K562 (cell line): ENCODE results near the gene GUCY1A1. TPM values are rescaled to one million over a fixed set of nuclear protein-coding genes. Genes with fewer than 3 reads are reported as not detected.

Experiments used
- ATAC-seq: fragments of 200-7000 bp; cut with Tn5 transposase; 3 replicates; pipeline ENCODE4 v1.9.1; 2020; ENCODE audit warnings: moderate library complexity
- BruUV-seq: library from RNA; stranded (reverse); fragments of 400-500 nt; replicated peaks from 2 replicates; lab custom pipeline; 2021; lab: Mats Ljungman, UMichigan
- CTCF ChIA-PET: fragments of 300-600 bp; formaldehyde crosslinking; extraction: SDS; loops from one replicate; lab custom pipeline; 2021; ENCODE audit warnings: low intra/inter-chr PET ratio; lab: Yijun Ruan, JAX
- POLR2A ChIA-PET: fragments of 300-600, 350-650 bp; sonication (Branson Sonifier 250); formaldehyde crosslinking; extraction: SDS; loops from one replicate; lab custom pipeline; 2021; ENCODE audit warnings: antibody characterized with exemption, inconsistent platforms; lab: Yijun Ruan, JAX
- DNase-seq, 4 experiments: peaks; one replicate each; pipeline versions ENCODE4 v3.0.0 to v3.0.0-alpha.2; 2011 to 2018; ENCODE audit warnings: low spot score in 3 of 4, mixed read lengths in 3 of 4; ENCODE audit errors: extremely low read depth in 1 of 4
- FAIRE-seq: peaks from 2 replicates; lab custom pipeline; 2011; peaks lifted over from hg19 to GRCh38; lab: Jason Lieb, UNC
- H2AFZ ChIP-seq: 2 replicates; pipeline ENCODE4 v1.6.0; 2011; ENCODE audit warnings: low read depth, low read length, control low read depth, inconsistent platforms
- H3K27ac ChIP-seq: fragments of 200-600 bp; 3 replicates; pipeline ENCODE4 v1.8.0; 2011; ENCODE audit warnings: low read depth, mild to moderate bottlenecking, control low read depth, inconsistent platforms, low read length, moderate library complexity, mixed read lengths; ENCODE audit errors: extremely low read depth
- H3K27me3 ChIP-seq, 2 experiments: fragments of 300-600 bp in 1 of 2; 2 replicates in 1 of 2; 3 replicates in 1 of 2; pipeline versions ENCODE4 v1.6.0 to v1.8.0; 2011; ENCODE audit warnings: inconsistent platforms in 2 of 2, low read length in 2 of 2, mild to moderate bottlenecking in 1 of 2, mixed read lengths in 1 of 2, moderate library complexity in 1 of 2; ENCODE audit not compliant: control insufficient read depth in 2 of 2, insufficient read depth in 2 of 2
- H3K36me3 ChIP-seq: fragments of 300-600 bp; 3 replicates; pipeline ENCODE4 v1.8.0; 2011; ENCODE audit warnings: mild to moderate bottlenecking, low read length, inconsistent platforms; ENCODE audit not compliant: control insufficient read depth, insufficient read depth
- H3K4me1 ChIP-seq, 2 experiments: fragments of 200-600 bp in 1 of 2; replicated peaks in 1 of 2; 2 replicates in 1 of 2; 3 replicates in 1 of 2; pipeline versions ENCODE4 v1.5.1 to v1.8.0; 2011; ENCODE audit warnings: inconsistent platforms in 2 of 2, low read length in 2 of 2, mild to moderate bottlenecking in 1 of 2, mixed read lengths in 1 of 2, moderate library complexity in 1 of 2; ENCODE audit not compliant: control insufficient read depth in 2 of 2, insufficient read depth in 2 of 2
- H3K4me2 ChIP-seq: 2 replicates; pipeline ENCODE4 v1.6.1; 2011; ENCODE audit warnings: low read length, control low read depth, inconsistent platforms, mixed read lengths; ENCODE audit not compliant: insufficient read depth
- H3K4me3 ChIP-seq: fragments of 200-600 bp; sonication (generic), shearing (Covaris generic); 2 replicates; pipeline ENCODE4 v1.5.1; 2016; ENCODE audit warnings: control low read depth, inconsistent platforms
- H3K79me2 ChIP-seq: fragments of 200-600 bp; 3 replicates; pipeline ENCODE4 v1.8.0; 2011; ENCODE audit warnings: low read length, inconsistent platforms; ENCODE audit not compliant: control insufficient read depth, insufficient read depth
- H3K9ac ChIP-seq, 2 experiments: 2 replicates each; pipeline versions ENCODE4 v1.6.0 to v1.6.1; 2011; ENCODE audit warnings: low read depth in 2 of 2, low read length in 2 of 2, control low read depth in 1 of 2, inconsistent platforms in 1 of 2, mild to moderate bottlenecking in 1 of 2, mixed read lengths in 1 of 2; ENCODE audit not compliant: insufficient read depth in 1 of 2
- H3K9me1 ChIP-seq: one replicate; pipeline ENCODE4 v1.6.0; 2011; ENCODE audit warnings: inconsistent platforms, mild to moderate bottlenecking, low read length, moderate library complexity; ENCODE audit not compliant: control insufficient read depth, insufficient read depth
- H3K9me3 ChIP-seq: replicated peaks from 2 replicates; pipeline ENCODE4 v1.5.1; 2011; ENCODE audit warnings: low read depth, low read length, inconsistent platforms; ENCODE audit not compliant: control insufficient read depth, insufficient read depth
- H4K20me1 ChIP-seq: replicated peaks from 2 replicates; pipeline ENCODE4 v1.6.1; 2011; ENCODE audit warnings: low read length, inconsistent platforms, mixed read lengths; ENCODE audit not compliant: control insufficient read depth, insufficient read depth
- ATF7 ChIP-seq: fragments of 450-650 bp; IDR thresholded peaks from 2 replicates; pipeline ENCODE4 v1.7.1; 2014; ENCODE audit warnings: mild to moderate bottlenecking, moderate library complexity
- BCL6 ChIP-seq: fragments of 250-450 bp; sonication (Bioruptor Pico); IDR thresholded peaks from 2 replicates; pipeline ENCODE4 v1.4.0; 2020
- DIDO1 ChIP-seq: fragments of 450-650 bp; IDR thresholded peaks from 2 replicates; pipeline ENCODE4 v1.6.1; 2016; ENCODE audit warnings: low read depth, missing biosample characterization, missing genetic modification characterization
- ELK1 ChIP-seq: sonication (generic); formaldehyde crosslinking; IDR thresholded peaks from 2 replicates; pipeline ENCODE4 v1.8.1; 2022; ENCODE audit warnings: missing genetic modification reagents
- ERF ChIP-seq: fragments of 450-650 bp; formaldehyde crosslinking; IDR thresholded peaks from 2 replicates; pipeline ENCODE4 v1.4.0; 2020; ENCODE audit warnings: mild to moderate bottlenecking, mixed read lengths
- FOXA3 ChIP-seq, 2 experiments: fragments of 450-650 bp in 1 of 2; sonication (generic) in 1 of 2; formaldehyde crosslinking; IDR thresholded peaks in 1 of 2; conservative IDR thresholded peaks in 1 of 2; 2 replicates each; pipeline versions ENCODE4 v1.4.0 to v1.8.0; 2020 to 2022; ENCODE audit warnings: mild to moderate bottlenecking in 2 of 2, missing genetic modification reagents in 1 of 2
- HEY1 ChIP-seq: fragments of 250-450 bp; sonication (Bioruptor Pico); IDR thresholded peaks from 2 replicates; pipeline ENCODE4 v1.5.0; 2020; ENCODE audit warnings: mild to moderate bottlenecking, moderate library complexity, borderline replicate concordance
- KLF6 ChIP-seq: fragments of 250-450 bp; sonication (Bioruptor Pico); IDR thresholded peaks from 2 replicates; pipeline ENCODE4 v1.4.0; 2020; ENCODE audit warnings: mild to moderate bottlenecking, moderate library complexity, borderline replicate concordance
- NFYB ChIP-seq: IDR thresholded peaks from 2 replicates; pipeline ENCODE4 v1.6.1; 2011; ENCODE audit warnings: mild to moderate bottlenecking, moderate library complexity; ENCODE audit not compliant: insufficient read length; ENCODE audit errors: extremely low read depth
- PTBP1 ChIP-seq: fragments of 200-400 bp; formaldehyde crosslinking; IDR thresholded peaks from 2 replicates; pipeline ENCODE4 v1.6.1; 2017; ENCODE audit warnings: low read depth, low read length
- PTTG1 ChIP-seq: fragments of 450-650 bp; IDR thresholded peaks from 2 replicates; pipeline ENCODE4 v1.6.1; 2016; ENCODE audit warnings: low read depth, mild to moderate bottlenecking, missing genetic modification characterization, missing compliant biosample characterization
- RAD51 ChIP-seq: fragments of 450-650 bp; IDR thresholded peaks from 2 replicates; pipeline ENCODE4 v1.7.1; 2016; ENCODE audit warnings: low read depth, mild to moderate bottlenecking, borderline replicate concordance
- RBM25 ChIP-seq: fragments of 200-400 bp; formaldehyde crosslinking; IDR thresholded peaks from 2 replicates; pipeline ENCODE4 v1.6.1; 2018; ENCODE audit warnings: low read length, low read depth, moderate library complexity; ENCODE audit not compliant: severe bottlenecking
- RNF2 ChIP-seq: sonication (generic); IDR thresholded peaks from 2 replicates; pipeline ENCODE4 v1.6.1; 2016
- SIN3A ChIP-seq, 2 experiments: fragments of 150-350 bp in 1 of 2; IDR thresholded peaks; 2 replicates each; pipeline ENCODE4 v1.6.1; 2011 to 2016; ENCODE audit warnings: borderline replicate concordance in 2 of 2, low read depth in 2 of 2, low read length in 2 of 2, mild to moderate bottlenecking in 2 of 2, moderate library complexity in 2 of 2; ENCODE audit not compliant: control insufficient read depth in 1 of 2
- TBL1XR1 ChIP-seq, 2 experiments: IDR thresholded peaks; 2 replicates each; pipeline ENCODE4 v1.6.1; 2012; ENCODE audit warnings: improper control_type of control experiment in 2 of 2, low read length in 2 of 2, mild to moderate bottlenecking in 1 of 2
- TOE1 ChIP-seq, 2 experiments: fragments of 450-650 bp in 1 of 2; sonication (generic) in 1 of 2; formaldehyde crosslinking in 1 of 2; IDR thresholded peaks; 2 replicates each; pipeline versions ENCODE4 v1.7.1 to v1.8.0; 2016 to 2022; ENCODE audit warnings: borderline replicate concordance in 2 of 2, mild to moderate bottlenecking in 2 of 2, antibody characterized with exemption in 1 of 2, inconsistent platforms in 1 of 2, low read depth in 1 of 2, missing genetic modification reagents in 1 of 2, moderate library complexity in 1 of 2
- TRIM24 ChIP-seq, 2 experiments: fragments of 450-650 bp; IDR thresholded peaks; 2 replicates each; pipeline ENCODE4 v1.6.1; 2016
- XRCC3 ChIP-seq: fragments of 450-650 bp; IDR thresholded peaks from 2 replicates; pipeline ENCODE4 v1.6.1; 2017; ENCODE audit warnings: mild to moderate bottlenecking, moderate library complexity
- ZBTB26 ChIP-seq: fragments of 450-650 bp; formaldehyde crosslinking; IDR thresholded peaks from 2 replicates; pipeline ENCODE4 v1.4.0; 2022; ENCODE audit warnings: missing genetic modification characterization
- ZNF224 ChIP-seq: sonication (generic); formaldehyde crosslinking; IDR thresholded peaks from 2 replicates; pipeline ENCODE4 v1.8.0; 2022; ENCODE audit warnings: mild to moderate bottlenecking, missing genetic modification reagents
- ZNF695 ChIP-seq: fragments of 450-650 bp; formaldehyde crosslinking; IDR thresholded peaks from 2 replicates; pipeline ENCODE4 v1.4.0; 2020; ENCODE audit warnings: mild to moderate bottlenecking, moderate library complexity
- ZZZ3 ChIP-seq: fragments of 450-650 bp; IDR thresholded peaks from 2 replicates; pipeline ENCODE4 v1.6.1; 2016; ENCODE audit warnings: antibody characterized with exemption, mild to moderate bottlenecking, moderate library complexity
- WGBS: fragments of 100-300 bp; shearing (Covaris generic); methylation state at CpG from one replicate; pipeline ENCODE4 v1.1.6; 2016; ENCODE audit warnings: low coverage, mixed read lengths; ENCODE audit not compliant: insufficient coverage; ENCODE audit errors: missing lambda C conversion rate; 5-methylcytosine and 5-hydroxymethylcytosine counted together
- in situ Hi-C: fragments of 300-500 bp; cut with MboI; formaldehyde crosslinking; loops from 4 replicates; pipeline ENCODE4 v1.15.0; 2018; ENCODE audit warnings: inconsistent platforms, mixed read lengths
- intact Hi-C: fragments of 100-400 bp; cut with micrococcal nuclease; formaldehyde crosslinking; loops from 2 replicates; pipeline ENCODE4 v1.14.2; 2022
- polyA plus RNA-seq, 8 experiments: library from polyadenylated mRNA; depleted of rRNA in 4 of 8; stranded (reverse) in 5 of 8; unstranded in 3 of 8; fragments of >200 nt; fragmentation: Nextera tagmentation in 2 of 8; fragmentation: Illumina TruSeq in 1 of 8; extraction: Ambion mirVana in 2 of 8; extraction: Trizol in 1 of 8; gene quantifications; 2 replicates each; pipeline versions ENCODE4 v1.2.1 to v1.2.3, GENCODE V29; 2011 to 2014; ENCODE audit warnings: inconsistent platforms in 1 of 8, missing spikeins in 1 of 8
- total RNA-seq, 7 experiments: library from RNA; depleted of rRNA in 6 of 7; stranded (reverse); fragments of >200 nt in 6 of 7; fragmentation: Illumina TruSeq in 2 of 7; extraction: Trizol in 2 of 7; gene quantifications; 2 replicates each; pipeline versions ENCODE4 v1.2.1 to v1.2.3, GENCODE V29; 2011 to 2021; ENCODE audit warnings: low replicate concordance in 1 of 7

The GUCY1A1 gene
- total and polyA plus RNA-seq, 9 of the 15 experiments (the other 6 are each of a cell fraction or from before 2014, with no cell fraction given), result not detected

GRCh38 chr4:155734065-155734464 is 67.4 kb downstream of the GUCY1A1 start (continued):
- TF ChIP-seq ZBTB26 (CRISPR knock-in tag) (no peak), ERF (no peak), KLF6 (CRISPR knock-in tag) (no peak), RNF2 (no peak), TOE1 (IDR thresholded peaks at IDR 0.05; ENCODE audit: borderline replicate concordance) (no peak), TOE1 (CRISPR knock-in tag; IDR thresholded peaks at IDR 0.05; ENCODE audit: borderline replicate concordance, low read depth) (no peak), HEY1 (CRISPR knock-in tag) (no peak), ZNF224 (CRISPR knock-in tag) (no peak), ZNF695 (CRISPR knock-in tag) (no peak), XRCC3 (no peak), TRIM24 (IDR thresholded peaks at IDR 0.05) (no peak)

- Histone ChIP-seq H3K4me1 (no peaks in the 10 kb centered on the region), H3K79me2 (no peaks in the 10 kb centered on the region), H3K9ac (no peak overlapping the region), H3K9me1 (no peaks in the 10 kb centered on the region), H2AFZ (no peak overlapping the region), H3K4me3 (no peak overlapping the region), H3K27ac (no peak overlapping the region), H3K9me3 (no peaks in the 10 kb centered on the region), H3K36me3 (no peaks in the 10 kb centered on the region), H3K27me3 (no peaks in the 10 kb centered on the region), H4K20me1 (no peaks in the 10 kb centered on the region), H3K4me2 (no peak overlapping the region)
- POLR2A ChIA-PET, result no interaction called here
- CTCF ChIA-PET, result no interaction called here
- DNase-seq (no peak), FAIRE-seq (no peak), ATAC-seq (no peak)
- in situ Hi-C loops (no loop called here), intact Hi-C loops (no loop called here)
- WGBS, result 0% methylated on average over 1 of the region's 1 CpG
- BruUV-seq, result no TSS peak
- TF ChIP-seq TBL1XR1 (IDR thresholded peaks at IDR 0.05; ENCODE audit: low read length in 2 of 2) (no peak), BCL6 (no peak), DIDO1 (tag) (no peak), ELK1 (CRISPR knock-in tag) (no peak), RAD51 (no peak), NFYB (no peak), ATF7 (no peak), PTTG1 (tag) (no peak), RBM25 (no peak), SIN3A (IDR thresholded peaks at IDR 0.05; ENCODE audit: borderline replicate concordance in 2 of 2, control insufficient read depth in 1 of 2, low read depth in 2 of 2, low read length in 2 of 2) (no peak), PTBP1 (no peak), ZNF695 (CRISPR knock-in tag) (no peak), ZZZ3 (no peak), FOXA3 (CRISPR knock-in tag; conservative IDR thresholded peaks at IDR 0.05 in 1 of 2, IDR thresholded peaks at IDR 0.05 in 1 of 2) (no peak)
Observed at GRCh38 chr4:155734951-155735350, 68.3 kb downstream of the GUCY1A1 start.
